HFF-Myc (cell line): Measurements from ENCODE around the gene TNC.
"Not testable (repeated sequence)": the region's sequence is repeated elsewhere in the genome, so short reads cannot be mapped to it uniquely, and the experiment has no call there.

Experiments
- DNase-seq: peaks from one replicate; pipeline ENCODE4 v3.0.0-alpha.2; 2011; ENCODE audit warnings: low read depth; ENCODE audit errors: extremely low read depth
- H3K4me3 ChIP-seq: replicated peaks from 2 replicates; pipeline ENCODE4 v1.5.1; 2011; ENCODE audit warnings: low read depth, mild to moderate bottlenecking, control low read depth, low read length
- CTCF ChIP-seq: IDR thresholded peaks from 2 replicates; pipeline ENCODE4 v1.5.1; 2012; ENCODE audit warnings: mild to moderate bottlenecking, low read depth, low read length, control low read depth; ENCODE audit errors: missing control alignments

The TNC gene

GRCh38 chr9:115137526-115137925, 19.6 kb upstream of the TNC start:
- no peak overlapping the region for H3K4me3 ChIP-seq
- no peak for TF ChIP-seq CTCF
- no peak for DNase-seq

GRCh38 chr9:115135821-115136778, 18.1 kb upstream of the TNC start:
- TF ChIP-seq CTCF: no peak
- DNase-seq: no peak
- H3K4me3 ChIP-seq: no peak overlapping the region

GRCh38 chr9:115134941-115135340, 17.0 kb upstream of the TNC start:
- DNase-seq: peak; percentile 66
- H3K4me3 ChIP-seq: no peak overlapping the region
- no peak for TF ChIP-seq CTCF

GRCh38 chr9:115133649-115134048, 15.7 kb upstream of the TNC start:
- H3K4me3 ChIP-seq: no peak overlapping the region
- TF ChIP-seq CTCF: no peak
- peak; percentile 84 for DNase-seq

GRCh38 chr9:115132648-115133047, 14.7 kb upstream of the TNC start:
- DNase-seq: no peak
- no peak for TF ChIP-seq CTCF
- H3K4me3 ChIP-seq: no peak overlapping the region

- no peak overlapping the region for H3K4me3 ChIP-seq
- DNase-seq: no peak
- TF ChIP-seq CTCF: no peak
Observed at GRCh38 chr9:115130176-115130575, 12.2 kb upstream of the TNC start.

- H3K4me3 ChIP-seq, DNase-seq: not testable (repeated sequence)
Observed at GRCh38 chr9:115128726-115129125, 10.8 kb upstream of the TNC start.
